NCI-H1092 (cell line): ENCODE data around the gene LOXL3.

Experiments
- DNase-seq: peaks from one replicate; lab custom pipeline; 2025; lab: John Stamatoyannopoulos, UW

Gene LOXL3

GRCh38 chr2:74507145-74507925 is 46.4 kb downstream of the LOXL3 start, which contains the start of gene PCGF1:
TSS of gene PCGF1 (minus strand) at chr2:74507695. CDS start at chr2:74507668, 27 bp downstream.
- DNase-seq = peak; percentile 97

DNA sequence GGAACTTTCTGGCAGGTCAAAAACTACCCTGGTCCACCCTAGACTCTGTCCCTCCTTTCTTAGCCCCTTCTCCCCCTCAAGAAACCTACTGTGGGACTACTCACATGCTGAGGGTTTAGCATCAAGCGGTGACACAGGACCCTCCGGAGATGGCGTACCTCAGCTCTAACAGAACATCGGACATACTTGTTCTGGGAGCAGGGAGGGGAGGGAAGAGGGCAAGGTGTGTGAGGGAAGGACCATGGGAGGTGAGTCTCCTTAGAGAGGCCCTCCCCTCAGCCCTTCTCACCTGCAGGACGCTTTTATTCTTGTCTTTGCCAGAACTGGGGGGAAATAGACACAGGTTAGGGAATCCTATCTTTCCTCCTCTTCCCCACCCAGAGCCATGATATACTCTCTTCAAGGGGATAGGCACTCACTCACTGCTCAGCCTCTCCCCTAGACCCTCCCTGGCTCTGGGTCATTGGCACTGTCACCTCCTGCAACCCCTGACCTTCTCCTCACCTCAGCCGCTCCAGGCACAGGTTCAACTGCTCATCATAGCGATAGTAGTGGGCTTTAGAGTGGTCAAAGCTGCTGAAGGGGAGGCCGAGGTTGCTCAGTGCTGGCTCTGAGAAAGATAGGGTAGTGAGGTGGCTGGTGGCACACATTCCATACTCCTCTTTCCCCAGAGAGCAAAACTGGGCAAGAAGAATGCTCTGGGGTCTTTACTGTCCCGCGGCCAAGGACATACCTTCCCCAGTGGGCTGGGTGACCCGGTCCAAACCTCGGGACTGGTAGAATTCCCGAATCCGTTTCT is 48.1 kb downstream of the LOXL3 start:
- no peak for DNase-seq

- DNase-seq = no peak
These were observed 49.2 kb downstream of the LOXL3 start for GRCh38 chr2:74504591-74504990.

DNA sequence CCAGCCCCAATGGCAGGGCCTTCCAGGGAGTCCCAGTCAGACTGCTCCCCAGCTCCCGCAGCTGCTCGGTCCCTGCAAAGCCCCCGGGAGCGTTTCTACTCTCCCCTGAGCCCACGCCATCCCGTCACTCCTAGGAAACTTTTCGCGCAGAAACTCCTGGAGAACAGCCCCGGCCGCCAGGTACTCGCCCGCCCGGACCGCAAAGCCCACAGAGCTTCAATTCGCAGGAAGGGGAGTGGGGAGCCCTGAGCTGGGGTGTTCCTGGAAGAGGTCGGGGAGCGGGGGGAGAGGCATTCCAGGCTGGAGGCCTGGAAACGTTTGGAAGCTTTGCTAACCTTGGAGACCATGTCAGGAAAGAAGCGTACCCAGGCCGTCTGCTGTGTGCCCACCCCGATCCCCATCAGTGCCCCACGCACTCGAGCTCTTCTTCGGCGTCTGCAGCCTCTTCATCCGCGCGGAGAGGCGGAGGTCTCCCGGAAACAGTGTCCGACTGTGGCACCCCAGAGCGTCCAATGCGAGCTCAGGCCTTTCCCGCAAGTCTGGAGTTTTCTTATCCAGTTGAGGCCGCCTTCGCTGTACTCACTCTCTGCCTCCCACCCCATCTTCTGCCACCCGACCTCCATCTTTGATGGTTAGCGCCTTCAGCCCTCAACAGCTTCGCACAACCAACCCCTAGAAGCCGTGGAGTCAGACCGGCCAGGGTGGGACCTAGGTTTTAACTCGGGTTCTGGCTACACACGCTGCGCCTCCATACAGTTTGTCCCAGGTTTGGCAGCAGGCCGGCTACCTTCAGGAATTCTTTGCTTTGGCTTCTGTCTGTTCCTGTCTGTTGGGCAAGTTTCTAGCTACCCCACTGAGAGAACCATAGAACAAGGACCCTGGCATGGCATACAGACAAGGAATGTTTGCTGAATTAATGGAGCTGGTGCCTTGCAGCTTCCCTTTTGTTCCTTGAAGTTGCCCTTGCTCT is 50.0 kb downstream of the LOXL3 start:
- no peak for DNase-seq

DNA sequence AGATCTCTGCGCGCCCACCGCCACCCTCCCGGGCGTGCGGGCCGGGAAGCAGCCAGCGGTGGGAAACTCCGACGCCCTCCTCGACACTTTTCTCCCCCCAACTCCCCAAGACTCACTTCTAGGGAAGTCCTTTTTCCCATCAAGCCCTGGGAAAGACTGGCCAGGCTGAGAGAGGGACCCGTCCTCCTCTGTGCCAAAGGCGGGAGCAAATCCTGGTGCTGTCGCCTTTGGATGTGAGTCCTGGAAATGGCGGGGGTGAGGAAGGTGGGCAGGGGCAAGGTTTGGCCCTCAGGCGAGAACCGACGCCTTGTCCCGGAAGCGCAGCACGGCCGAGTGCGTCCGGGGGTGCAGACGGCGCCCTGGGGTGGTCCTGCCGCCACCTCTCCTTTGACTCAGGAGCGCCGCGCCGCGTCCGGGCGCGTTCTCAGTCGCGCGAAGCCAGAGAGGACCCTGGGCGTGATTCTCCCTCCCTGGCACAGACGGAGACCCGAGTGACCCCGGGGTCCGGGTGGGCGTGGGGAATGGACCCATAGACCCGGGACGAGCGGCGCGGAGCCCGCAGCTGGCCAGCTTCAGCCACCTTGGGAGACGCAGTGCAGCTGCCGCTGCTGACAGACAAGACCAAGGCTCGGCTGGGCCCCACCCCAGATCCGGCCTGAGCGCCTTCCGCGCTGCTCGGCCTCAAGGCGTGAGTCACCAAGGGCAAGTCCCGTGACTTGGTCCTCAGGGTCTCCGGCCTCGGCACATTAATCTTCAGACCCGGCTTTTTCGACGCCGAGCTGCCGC is 50.8 kb downstream of the LOXL3 start:
- DNase-seq = no peak

GRCh38 chr2:74502147-74502719 is 51.5 kb downstream of the LOXL3 start:
- no peak for DNase-seq

- DNase-seq = no peak
These were observed 52.2 kb downstream of the LOXL3 start for GRCh38 chr2:74501335-74502071.

GRCh38 chr2:74500578-74500946 is 53.2 kb downstream of the LOXL3 start:
- DNase-seq = no peak

DNA sequence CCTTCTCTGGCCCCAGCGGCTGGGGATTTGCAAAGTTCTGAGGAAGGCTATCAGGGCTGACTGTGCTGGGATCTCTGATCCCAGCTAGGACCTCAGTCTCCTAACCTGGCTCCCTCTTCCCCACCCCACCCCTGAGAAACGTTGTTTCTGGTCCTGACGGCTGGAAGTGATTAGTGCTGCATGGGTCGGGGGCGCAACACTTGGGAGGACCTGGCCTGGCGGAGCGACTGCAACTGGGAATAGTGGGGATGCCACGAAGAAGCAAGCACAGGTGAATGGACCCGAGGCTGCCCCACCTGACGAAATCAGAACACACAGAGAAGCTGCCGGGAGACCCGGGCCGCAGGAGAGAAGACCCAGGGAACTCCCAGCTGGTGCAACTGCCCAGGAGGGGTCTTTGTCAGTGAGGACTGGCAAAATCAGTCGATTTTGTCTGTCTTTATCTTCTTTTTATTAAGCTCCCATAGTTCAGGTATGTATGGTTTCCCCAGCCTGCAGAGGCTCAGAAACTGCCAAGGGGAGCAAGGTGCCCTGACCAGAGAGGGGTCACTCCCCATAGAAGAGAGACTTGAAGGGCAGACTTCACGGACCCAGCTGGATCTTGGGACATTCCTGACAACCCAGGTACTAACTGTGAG is 53.7 kb downstream of the LOXL3 start:
- DNase-seq = no peak

- no peak for DNase-seq
These were observed 54.3 kb downstream of the LOXL3 start, which contains the start of gene LBX2 for GRCh38 chr2:74499267-74499939. TSS of gene LBX2 (minus strand) at chr2:74499603. CDS start at chr2:74499537, 66 bp downstream.

- DNase-seq = no peak
These were observed 55.1 kb downstream of the LOXL3 start for GRCh38 chr2:74498500-74499266.

DNA sequence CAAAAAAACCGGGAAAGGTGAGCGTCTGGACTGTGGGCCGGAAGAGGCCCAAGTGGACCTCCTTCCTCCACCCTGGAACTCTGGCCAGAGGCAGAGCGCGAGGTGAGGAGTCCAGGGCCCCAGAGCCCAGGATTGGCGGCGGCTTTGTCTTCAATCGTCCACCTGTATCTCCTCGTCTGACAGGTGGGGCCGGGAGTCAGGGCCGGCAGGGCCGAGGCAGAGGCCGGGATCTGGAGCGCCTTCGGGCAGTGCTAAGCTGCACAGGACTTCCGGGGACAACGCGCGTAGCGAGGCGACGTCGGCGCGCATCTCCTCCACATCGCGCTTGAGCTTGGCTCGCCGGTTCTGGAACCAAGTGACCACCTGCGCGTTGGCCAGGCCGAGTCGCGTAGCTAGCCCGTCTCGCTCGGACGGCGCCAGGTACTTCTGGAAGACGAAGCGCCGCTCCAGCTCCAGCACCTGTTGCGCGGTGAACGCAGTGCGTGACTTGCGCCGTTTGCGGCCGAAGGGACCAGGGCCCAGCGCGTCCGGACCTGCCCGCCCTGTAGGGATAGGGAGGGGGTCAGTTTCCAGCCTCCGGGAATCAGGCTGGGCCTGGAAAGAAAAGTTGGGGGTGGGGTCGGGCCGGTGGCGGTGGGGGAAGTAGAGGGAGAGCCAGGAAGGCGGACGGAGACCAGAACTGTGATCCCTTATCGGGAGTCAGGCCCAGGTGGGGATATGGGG is 55.8 kb downstream of the LOXL3 start:
- DNase-seq = no peak

- DNase-seq = no peak
These were observed 56.6 kb downstream of the LOXL3 start for GRCh38 chr2:74496997-74497776.

GRCh38 chr2:74495440-74495839 is 58.3 kb downstream of the LOXL3 start:
- DNase-seq = no peak

GRCh38 chr2:74493546-74493945 is 60.2 kb downstream of the LOXL3 start:
- no peak for DNase-seq

GRCh38 chr2:74491648-74492544 is 61.8 kb downstream of the LOXL3 start:
- no peak for DNase-seq
